Hepatocyte (in vitro differentiated cells): ENCODE data around the gene FBXO38. TPM values are rescaled to one million over a fixed set of nuclear protein-coding genes. Genes with fewer than 3 reads are reported as not detected.
A peak's percentile ranks its signal among the peaks of the same experiment; 100 is the strongest.

ENCODE experiments used
- DNase-seq: peaks from one replicate; pipeline ENCODE4 v3.0.0-alpha.2; 2016; ENCODE audit warnings: low spot score
- H2AFZ ChIP-seq: fragments of 200-600 bp; sonication (generic); 2 replicates; pipeline ENCODE4 v1.6.0; 2016; ENCODE audit warnings: antibody characterized with exemption, mild to moderate bottlenecking
- H3K27ac ChIP-seq: fragments of 200-600 bp; sonication (generic); 2 replicates; pipeline ENCODE4 v1.5.1; 2016; ENCODE audit warnings: mild to moderate bottlenecking
- H3K27me3 ChIP-seq: fragments of 200-600 bp; sonication (generic); 2 replicates; pipeline ENCODE4 v1.6.1; 2016
- H3K36me3 ChIP-seq: fragments of 200-600 bp; sonication (generic); replicated peaks from 2 replicates; pipeline ENCODE4 v1.5.1; 2016; ENCODE audit warnings: low read depth; ENCODE audit not compliant: insufficient read depth
- H3K4me1 ChIP-seq: fragments of 200-600 bp; sonication (generic); 2 replicates; pipeline ENCODE4 v1.5.1; 2016; ENCODE audit warnings: mild to moderate bottlenecking, moderate library complexity; ENCODE audit not compliant: insufficient read depth
- H3K4me2 ChIP-seq: fragments of 200-600 bp; sonication (generic); 2 replicates; pipeline ENCODE4 v1.6.0; 2016
- H3K4me3 ChIP-seq: fragments of 200-600 bp; sonication (generic); 2 replicates; pipeline ENCODE4 v1.5.1; 2016; ENCODE audit warnings: mild to moderate bottlenecking
- H3K79me2 ChIP-seq: fragments of 200-600 bp; sonication (generic); 2 replicates; pipeline ENCODE4 v1.6.0; 2017; ENCODE audit warnings: mild to moderate bottlenecking
- H3K9me2 ChIP-seq: fragments of 200-600 bp; sonication (generic); replicated peaks from 2 replicates; pipeline ENCODE4 v1.6.0; 2017; ENCODE audit warnings: mild to moderate bottlenecking; ENCODE audit not compliant: insufficient read depth
- H3K9me3 ChIP-seq: fragments of 200-600 bp; sonication (generic); 2 replicates; pipeline ENCODE4 v1.5.1; 2016; ENCODE audit warnings: low read depth, mild to moderate bottlenecking
- H4K20me1 ChIP-seq: fragments of 200-600 bp; sonication (generic); 2 replicates; pipeline ENCODE4 v1.6.0; 2016; ENCODE audit warnings: mild to moderate bottlenecking; ENCODE audit not compliant: insufficient read depth, poor library complexity, severe bottlenecking
- CTCF ChIP-seq: fragments of 200-600 bp; sonication (generic); IDR thresholded peaks from 2 replicates; pipeline ENCODE4 v1.5.1; 2016; ENCODE audit warnings: antibody characterized with exemption, mild to moderate bottlenecking; ENCODE audit not compliant: poor library complexity
- EZH2 ChIP-seq: fragments of 200-600 bp; sonication (generic); IDR thresholded peaks from 2 replicates; pipeline ENCODE4 v1.6.1; 2016; ENCODE audit warnings: antibody characterized with exemption, mild to moderate bottlenecking, borderline replicate concordance
- EZH2phosphoT487 ChIP-seq: fragments of 200-600 bp; sonication (generic); IDR thresholded peaks from one replicate; pipeline ENCODE4 v1.6.1; 2018; ENCODE audit warnings: antibody characterized with exemption, mild to moderate bottlenecking, low read depth, moderate library complexity; ENCODE audit not compliant: unreplicated experiment, severe bottlenecking
- WGBS: methylation state at CpG from one replicate; pipeline ENCODE4 v1.1.6; 2016; ENCODE audit warnings: low lambda C conversion rate; ENCODE audit errors: missing lambda C conversion rate; 5-methylcytosine and 5-hydroxymethylcytosine counted together
- polyA plus RNA-seq: library from polyadenylated mRNA; unstranded; fragments of >200 nt; fragmentation: Nextera tagmentation; extraction: Ambion mirVana; gene quantifications from 2 replicates; pipeline ENCODE4 v1.2.1, GENCODE V29; 2016
- total RNA-seq: library from RNA; depleted of rRNA; stranded (reverse); fragments of >200 nt; gene quantifications from 2 replicates; pipeline ENCODE4 v1.2.3, GENCODE V29; 2014

The FBXO38 gene
- total and polyA plus RNA-seq, 2 experiments from 2014 or later = 17.9 to 48.1 TPM

GRCh38 chr5:148436029-148436428 is 52.3 kb downstream of the FBXO38 start:
- H3K36me3 ChIP-seq = peaks cover 3% of the 10 kb centered on the region
- no peaks in the 10 kb centered on the region for H3K9me3 ChIP-seq
- 91% methylated on average over 3 of the region's 3 CpGs for WGBS
- no peak overlapping the region for H2AFZ ChIP-seq
- no peaks in the 10 kb centered on the region for H4K20me1 ChIP-seq
- no peaks in the 10 kb centered on the region for H3K27me3 ChIP-seq
- no peak overlapping the region for H3K4me3 ChIP-seq
- no peaks in the 10 kb centered on the region for H3K4me1 ChIP-seq
- no peak overlapping the region for H3K4me2 ChIP-seq
- H3K9me2 ChIP-seq = no peaks in the 10 kb centered on the region
- no peaks in the 10 kb centered on the region for H3K79me2 ChIP-seq
- no peak for TF ChIP-seq CTCF
- no peak for TF ChIP-seq EZH2
- no peak for TF ChIP-seq EZH2phosphoT487
- H3K27ac ChIP-seq = no peak overlapping the region
- no peak for DNase-seq

- no peaks in the 10 kb centered on the region for H3K9me3 ChIP-seq
These were observed 53.5 kb downstream of the FBXO38 start for GRCh38 chr5:148437249-148437648.

GRCh38 chr5:148438933-148439332 is 55.2 kb downstream of the FBXO38 start:
- no peak overlapping the region for H2AFZ ChIP-seq
- H3K9me3 ChIP-seq = no peaks in the 10 kb centered on the region
- TF ChIP-seq EZH2 (no peak), EZH2phosphoT487 (no peak), CTCF (no peak)
- no peak for DNase-seq
- no peaks in the 10 kb centered on the region for H3K27me3 ChIP-seq
- WGBS = 95% methylated on average over 2 of the region's 2 CpGs
- no peaks in the 10 kb centered on the region for H3K4me1 ChIP-seq
- H3K4me3 ChIP-seq = no peak overlapping the region
- no peaks in the 10 kb centered on the region for H4K20me1 ChIP-seq
- H3K9me2 ChIP-seq = no peaks in the 10 kb centered on the region
- H3K36me3 ChIP-seq = peaks cover 3% of the 10 kb centered on the region
- no peak overlapping the region for H3K4me2 ChIP-seq
- H3K79me2 ChIP-seq = no peaks in the 10 kb centered on the region
- no peak overlapping the region for H3K27ac ChIP-seq

More at GRCh38 chr5:148437249-148437648, 53.5 kb downstream of the FBXO38 start:
- DNase-seq = no peak
- TF ChIP-seq CTCF = no peak
- no peak for TF ChIP-seq EZH2phosphoT487
- no peak for TF ChIP-seq EZH2
- no peak overlapping the region for H3K4me3 ChIP-seq
- no peaks in the 10 kb centered on the region for H4K20me1 ChIP-seq
- H3K79me2 ChIP-seq = no peaks in the 10 kb centered on the region
- H3K27me3 ChIP-seq = no peaks in the 10 kb centered on the region
- H3K27ac ChIP-seq = no peak overlapping the region
- H3K36me3 ChIP-seq = peaks cover 3% of the 10 kb centered on the region
- H2AFZ ChIP-seq = no peak overlapping the region
- no peaks in the 10 kb centered on the region for H3K4me1 ChIP-seq
- WGBS = 78% methylated on average over 6 of the region's 6 CpGs
- no peak overlapping the region for H3K4me2 ChIP-seq
- H3K9me2 ChIP-seq = no peaks in the 10 kb centered on the region

- Histone ChIP-seq H3K79me2 (no peaks in the 10 kb centered on the region), H3K27ac (no peak overlapping the region), H3K4me3 (no peak overlapping the region), H3K9me2 (no peaks in the 10 kb centered on the region), H3K27me3 (no peaks in the 10 kb centered on the region), H2AFZ (no peak overlapping the region), H3K4me2 (no peak overlapping the region), H3K9me3 (no peaks in the 10 kb centered on the region), H4K20me1 (no peaks in the 10 kb centered on the region), H3K36me3 (peaks cover 3% of the 10 kb centered on the region), H3K4me1 (peaks cover 17% of the 10 kb centered on the region)
- TF ChIP-seq CTCF = no peak
- TF ChIP-seq EZH2 = no peak
- no peak for TF ChIP-seq EZH2phosphoT487
- 56% methylated on average over 1 of the region's 1 CpG for WGBS
- DNase-seq = peak; percentile 11
These were observed 59.5 kb downstream of the FBXO38 start for GRCh38 chr5:148443241-148443640.
